GM19351 (cell line): ENCODE measurements around the gene IFT122.
"Not testable (repeated sequence)": the region's sequence is repeated elsewhere in the genome, so short reads cannot be mapped to it uniquely, and the experiment has no call there.

ENCODE experiments used
- ATAC-seq: cut with Tn5 transposase; IDR thresholded peaks from one replicate; pipeline ENCODE4 v1.9.1; 2021; ENCODE audit warnings: mild to moderate bottlenecking, moderate library complexity; ENCODE audit not compliant: unreplicated experiment

The IFT122 gene

GRCh38 chr3:129492691-129493090 is 52.7 kb downstream of the IFT122 start:
- ATAC-seq = no peak

DNA sequence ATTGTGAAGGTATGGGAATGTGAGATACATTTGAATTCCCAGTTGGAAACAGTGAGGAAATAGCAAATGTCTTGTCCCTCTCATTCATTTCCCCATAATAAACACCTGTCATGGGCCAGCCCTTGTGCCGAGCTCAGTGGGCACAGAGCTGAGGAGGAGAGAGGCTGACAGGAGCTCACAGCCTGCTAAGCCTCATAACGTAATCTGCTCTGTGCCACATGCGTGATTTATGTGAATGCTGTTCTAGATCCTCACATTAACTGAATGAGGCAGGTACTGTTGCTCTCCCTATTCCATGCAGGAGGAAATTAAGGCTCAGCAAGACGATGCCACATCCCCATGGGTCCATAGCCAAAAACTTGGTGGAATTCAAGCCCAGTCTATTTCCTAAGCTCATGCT is 53.2 kb downstream of the IFT122 start:
- ATAC-seq = no peak

GRCh38 chr3:129494499-129494898 is 54.5 kb downstream of the IFT122 start:
- ATAC-seq = not testable (repeated sequence)

DNA sequence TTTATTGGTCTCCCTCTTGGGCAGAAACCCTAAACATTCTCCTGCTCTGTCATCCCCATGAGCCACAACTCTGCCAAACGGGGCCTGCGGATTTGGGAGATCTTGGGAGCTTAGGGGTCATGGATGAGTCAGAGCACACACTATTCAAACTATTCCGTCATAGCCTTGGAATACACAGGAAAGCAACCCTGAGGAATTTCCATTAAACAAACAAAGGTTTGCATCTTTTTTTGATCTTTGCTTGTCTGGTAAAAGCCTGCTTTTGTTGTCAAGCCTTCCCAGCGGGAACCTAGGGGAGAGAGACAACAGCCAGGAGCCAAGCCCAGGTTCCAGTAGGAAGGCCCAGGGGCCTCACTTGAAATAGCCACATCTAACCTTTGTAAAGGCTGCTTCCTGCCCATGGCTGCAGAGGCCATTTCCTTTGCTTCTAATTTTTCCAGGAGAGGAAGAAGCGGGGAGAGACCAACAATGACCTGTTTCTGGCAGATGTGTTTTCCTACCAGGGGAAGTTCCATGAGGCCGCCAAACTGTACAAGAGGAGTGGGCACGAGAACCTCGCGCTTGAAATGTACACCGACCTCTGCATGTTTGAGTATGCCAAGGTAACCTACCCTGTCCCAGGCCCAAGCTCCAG is 55.1 kb downstream of the IFT122 start:
- ATAC-seq = not testable (repeated sequence)

GRCh38 chr3:129497876-129498275 is 57.9 kb downstream of the IFT122 start:
- ATAC-seq = not testable (repeated sequence)

GRCh38 chr3:129498603-129499488 is 58.8 kb downstream of the IFT122 start:
- ATAC-seq = not testable (repeated sequence)

DNA sequence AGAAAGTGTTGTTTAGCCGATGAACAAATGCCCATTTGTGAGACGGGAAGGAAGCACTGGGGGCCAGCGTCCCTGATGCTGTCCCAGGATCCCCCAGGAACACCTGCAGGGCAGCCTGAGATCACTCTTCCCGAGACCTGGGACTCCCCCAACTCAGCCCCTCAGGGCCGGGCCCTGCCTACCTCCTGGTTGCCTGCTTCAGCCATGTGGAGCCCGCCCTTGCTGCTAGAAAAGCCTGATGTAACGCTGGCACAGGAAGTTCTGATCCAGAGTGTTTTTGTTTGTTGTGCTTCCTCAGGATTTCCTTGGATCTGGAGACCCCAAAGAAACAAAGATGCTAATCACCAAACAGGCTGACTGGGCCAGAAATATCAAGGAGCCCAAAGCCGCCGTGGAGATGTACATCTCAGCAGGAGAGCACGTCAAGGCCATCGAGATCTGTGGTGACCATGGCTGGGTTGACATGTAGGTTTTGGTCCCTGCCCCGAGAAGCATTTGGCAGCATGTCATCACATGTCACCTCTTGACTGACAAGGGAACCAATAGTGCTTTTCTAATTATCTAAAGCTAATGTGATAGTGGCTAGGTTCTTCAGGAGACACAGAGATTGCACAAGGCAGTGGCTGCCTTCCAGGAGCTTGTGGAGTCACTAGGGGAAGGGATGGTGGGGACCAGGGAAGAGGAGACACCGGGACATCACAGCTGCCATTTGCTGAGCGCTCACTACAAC is 59.7 kb downstream of the IFT122 start:
- not testable (repeated sequence) for ATAC-seq

- ATAC-seq = no peak
Measured at GRCh38 chr3:129500334-129500658, 60.3 kb downstream of the IFT122 start.

DNA sequence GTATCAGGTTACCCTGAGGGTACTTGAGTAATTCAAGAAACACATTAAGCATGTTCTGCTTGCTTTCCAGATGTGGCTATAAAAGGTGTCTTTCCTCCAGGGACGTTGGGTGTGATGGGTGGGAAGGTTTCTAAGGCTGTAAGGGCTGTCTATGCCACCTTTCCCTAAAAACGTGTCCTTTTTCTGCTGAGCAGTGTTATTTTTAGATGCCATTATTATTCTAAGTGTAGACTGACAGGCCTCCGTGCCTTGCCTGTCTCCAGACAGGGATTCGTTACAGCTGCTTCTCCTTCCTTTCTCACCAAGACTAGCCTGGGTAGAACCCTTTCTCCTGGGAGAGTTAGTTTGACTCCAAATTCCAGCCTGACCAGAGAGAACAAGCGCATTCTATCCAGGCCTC is 61.6 kb downstream of the IFT122 start:
- ATAC-seq = no peak

DNA sequence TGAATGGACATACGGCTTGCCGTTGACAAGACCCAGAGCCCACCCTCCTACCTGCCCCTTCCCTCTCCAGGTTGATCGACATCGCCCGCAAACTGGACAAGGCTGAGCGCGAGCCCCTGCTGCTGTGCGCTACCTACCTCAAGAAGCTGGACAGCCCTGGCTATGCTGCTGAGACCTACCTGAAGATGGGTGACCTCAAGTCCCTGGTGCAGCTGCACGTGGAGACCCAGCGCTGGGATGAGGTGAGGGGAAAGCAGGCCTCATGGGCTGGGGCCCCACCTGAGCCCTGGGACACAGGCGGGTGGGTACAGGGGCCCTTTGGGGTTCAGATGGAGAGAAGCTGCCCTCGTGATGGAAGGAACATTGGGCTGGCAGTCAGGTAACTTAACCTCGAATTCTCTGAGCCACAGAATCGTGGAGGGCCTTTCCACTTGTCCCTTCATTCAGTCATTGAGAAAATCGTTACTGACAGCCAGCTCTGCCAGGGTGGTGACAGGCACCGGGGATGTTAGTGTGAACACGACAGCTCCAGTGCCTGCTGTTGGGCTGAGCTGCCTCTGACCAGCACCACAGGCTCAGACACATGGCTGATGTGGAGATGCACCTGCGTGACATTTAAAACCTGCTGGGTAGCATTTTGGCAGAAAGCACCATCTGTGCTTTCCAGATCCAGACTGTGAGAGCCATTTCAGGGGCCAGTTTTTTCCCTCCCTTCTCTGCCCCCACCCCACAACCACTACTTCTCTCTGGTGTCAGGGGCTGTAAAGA is 62.8 kb downstream of the IFT122 start:
- ATAC-seq = no peak

GRCh38 chr3:129503471-129504291 is 63.7 kb downstream of the IFT122 start:
- ATAC-seq = no peak

- no peak for ATAC-seq
Measured at GRCh38 chr3:129504471-129505100, 64.6 kb downstream of the IFT122 start.

- ATAC-seq = no peak
Measured at GRCh38 chr3:129505341-129505740, 65.3 kb downstream of the IFT122 start.

GRCh38 chr3:129506231-129506742 is 66.3 kb downstream of the IFT122 start:
- no peak for ATAC-seq

- no peak for ATAC-seq
Measured at GRCh38 chr3:129507181-129507831, 67.3 kb downstream of the IFT122 start.

DNA sequence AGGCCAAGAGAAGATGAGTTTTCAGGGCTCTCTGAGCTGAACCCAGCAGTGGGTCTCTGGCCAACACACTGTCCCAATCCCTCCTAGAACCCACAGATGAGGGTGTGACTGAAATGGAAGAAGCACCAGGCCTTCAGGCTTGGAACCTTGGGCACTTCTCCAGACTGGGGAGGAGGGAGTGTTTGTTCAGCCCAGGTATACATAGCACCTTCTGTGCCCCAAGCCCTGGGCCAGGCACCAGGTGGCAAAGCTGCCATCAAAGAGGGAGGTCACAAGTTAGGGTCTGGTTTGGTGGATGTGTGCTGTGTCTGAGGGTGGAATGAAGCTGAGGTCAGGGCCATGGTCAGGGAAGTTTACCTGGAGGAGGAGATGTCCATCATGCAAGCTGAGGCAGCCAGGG is 72.6 kb downstream of the IFT122 start:
- ATAC-seq = no peak

- ATAC-seq = no peak
Measured at GRCh38 chr3:129513705-129514104, 73.7 kb downstream of the IFT122 start.

GRCh38 chr3:129514110-129514509 is 74.1 kb downstream of the IFT122 start:
- ATAC-seq = no peak

DNA sequence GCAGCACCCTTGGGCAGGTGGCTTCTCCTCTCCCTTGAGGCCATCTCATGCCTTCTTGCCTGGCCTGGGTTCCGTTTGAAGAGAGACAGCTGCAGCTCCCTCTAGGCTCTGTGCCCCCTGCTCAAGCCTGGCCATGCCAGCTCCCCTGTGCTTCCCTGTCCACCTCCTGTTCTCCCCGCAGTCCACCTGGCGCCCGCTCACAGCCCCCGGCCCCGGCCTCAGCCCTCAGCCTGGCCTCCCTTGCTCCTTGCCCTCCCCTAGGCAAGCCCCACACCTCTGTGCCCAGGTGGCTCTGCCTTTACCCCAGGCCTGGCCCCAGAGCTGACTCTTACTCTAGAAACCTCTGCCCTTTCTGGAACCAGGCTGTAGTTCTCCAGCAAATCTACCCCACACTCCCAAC is 74.5 kb downstream of the IFT122 start:
- no peak for ATAC-seq
